HS-27A (cell line): Measurements from ENCODE around the gene PDCD1.
"Not testable (repeated sequence)": the region's sequence is repeated elsewhere in the genome, so short reads cannot be mapped to it uniquely, and the experiment has no call there.

Experiments used
- DNase-seq: peaks from one replicate; pipeline ENCODE4 v3.0.0-alpha.2; 2012; ENCODE audit warnings: low read depth, missing footprints

The PDCD1 gene

DNA sequence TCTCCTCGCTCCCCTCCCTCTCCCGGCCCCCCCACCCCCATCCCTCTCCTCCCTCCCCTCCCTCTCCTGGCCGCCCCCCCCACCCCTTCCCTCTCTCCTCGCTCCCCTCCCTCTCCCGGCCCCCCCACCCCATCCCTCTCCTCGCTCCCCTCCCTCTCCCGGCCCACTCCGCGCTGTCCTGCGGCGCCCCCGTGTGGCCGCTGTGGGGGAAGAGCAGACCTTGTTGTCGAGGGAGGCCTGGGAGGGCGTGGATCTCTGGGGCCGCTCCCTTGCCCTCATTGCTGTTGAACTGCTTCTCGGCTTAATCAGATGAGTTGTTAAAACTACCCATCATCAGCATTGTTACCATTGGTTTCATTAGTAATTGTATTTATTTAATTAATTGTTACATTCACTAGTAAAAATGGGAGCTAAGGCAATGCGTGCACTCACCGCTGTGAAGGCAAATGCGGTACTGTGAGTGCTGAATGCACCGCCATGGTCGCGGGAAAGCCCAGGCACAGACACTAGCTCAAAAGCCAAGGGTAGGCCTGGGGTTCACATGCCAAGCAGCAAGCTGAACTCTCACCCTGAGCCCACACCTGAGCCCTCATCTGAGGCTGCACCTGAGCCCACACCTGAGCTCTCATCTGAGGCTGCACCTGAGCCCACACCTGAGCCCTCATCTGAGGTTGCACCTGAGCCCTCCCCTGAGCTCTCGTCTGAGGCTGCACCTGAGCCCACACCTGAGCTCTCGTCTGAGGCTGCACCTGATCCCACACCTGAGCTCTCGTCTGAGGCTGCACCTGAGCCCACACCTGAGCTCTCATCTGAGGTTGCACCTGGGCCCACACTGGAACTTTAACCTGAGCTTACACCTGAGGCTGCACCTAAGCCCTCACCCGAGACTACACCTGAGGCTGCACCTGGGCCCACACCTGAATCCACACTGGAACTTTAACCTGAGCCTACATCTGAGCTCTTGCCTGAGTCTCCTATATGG is 19.6 kb upstream of the PDCD1 start:
- no peak for DNase-seq

DNA sequence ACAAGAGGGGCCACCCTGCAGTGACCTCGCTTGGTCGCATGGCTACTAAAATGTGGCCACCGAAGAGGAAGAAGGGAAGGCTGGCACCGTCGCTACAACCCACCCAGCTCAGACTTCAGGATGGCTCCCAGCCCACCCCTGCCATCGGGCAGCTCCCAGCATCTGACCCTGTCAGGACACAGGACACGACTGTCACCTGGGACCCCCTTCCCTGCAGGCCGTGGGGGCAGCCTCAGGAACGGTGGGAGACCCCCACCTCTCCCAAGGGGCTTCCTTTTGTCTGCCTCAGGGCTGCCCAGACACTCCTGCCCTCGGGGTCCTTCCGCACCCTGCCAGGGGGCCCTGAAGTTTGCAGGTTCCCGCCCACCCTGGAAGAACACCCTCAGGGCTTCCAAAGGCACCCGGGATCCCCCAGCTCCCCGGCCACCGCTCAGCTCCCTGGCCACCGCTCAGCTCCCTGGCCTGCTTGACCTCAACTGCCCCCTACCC is 18.5 kb upstream of the PDCD1 start:
- DNase-seq: no peak

DNA sequence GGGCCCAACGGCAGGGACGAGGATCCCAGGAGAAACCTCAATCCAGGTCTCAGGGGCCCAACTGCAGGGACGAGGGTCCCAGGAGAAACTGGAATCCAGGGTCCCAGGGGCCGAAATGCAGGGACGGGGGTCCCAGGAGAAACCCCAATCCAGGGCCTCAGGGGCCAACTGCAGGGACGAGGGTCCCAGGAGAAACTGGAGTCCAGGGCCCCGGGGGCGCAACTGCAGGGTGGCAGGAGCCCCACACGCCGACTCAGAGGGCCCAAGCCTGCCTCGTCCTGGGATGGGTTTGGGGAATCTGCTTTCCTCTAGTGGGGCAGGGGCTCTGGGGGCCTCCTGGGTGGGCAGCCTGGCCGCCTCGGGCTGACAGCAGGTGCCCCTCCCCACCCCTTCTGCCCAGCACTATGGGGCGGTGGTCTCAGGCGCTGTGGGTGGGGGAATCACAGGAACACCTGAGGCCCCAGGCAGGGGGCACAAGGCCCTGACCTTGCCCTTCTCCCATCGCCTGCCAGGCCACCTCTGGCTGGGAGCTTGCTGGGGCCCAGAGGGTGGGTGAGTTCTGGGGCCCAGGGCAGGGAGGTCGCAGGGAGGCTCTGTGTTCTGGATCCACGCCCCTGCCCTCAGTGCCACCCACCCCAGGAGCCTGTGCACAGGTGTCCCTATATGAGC is 18.0 kb upstream of the PDCD1 start:
- no peak for DNase-seq

DNA sequence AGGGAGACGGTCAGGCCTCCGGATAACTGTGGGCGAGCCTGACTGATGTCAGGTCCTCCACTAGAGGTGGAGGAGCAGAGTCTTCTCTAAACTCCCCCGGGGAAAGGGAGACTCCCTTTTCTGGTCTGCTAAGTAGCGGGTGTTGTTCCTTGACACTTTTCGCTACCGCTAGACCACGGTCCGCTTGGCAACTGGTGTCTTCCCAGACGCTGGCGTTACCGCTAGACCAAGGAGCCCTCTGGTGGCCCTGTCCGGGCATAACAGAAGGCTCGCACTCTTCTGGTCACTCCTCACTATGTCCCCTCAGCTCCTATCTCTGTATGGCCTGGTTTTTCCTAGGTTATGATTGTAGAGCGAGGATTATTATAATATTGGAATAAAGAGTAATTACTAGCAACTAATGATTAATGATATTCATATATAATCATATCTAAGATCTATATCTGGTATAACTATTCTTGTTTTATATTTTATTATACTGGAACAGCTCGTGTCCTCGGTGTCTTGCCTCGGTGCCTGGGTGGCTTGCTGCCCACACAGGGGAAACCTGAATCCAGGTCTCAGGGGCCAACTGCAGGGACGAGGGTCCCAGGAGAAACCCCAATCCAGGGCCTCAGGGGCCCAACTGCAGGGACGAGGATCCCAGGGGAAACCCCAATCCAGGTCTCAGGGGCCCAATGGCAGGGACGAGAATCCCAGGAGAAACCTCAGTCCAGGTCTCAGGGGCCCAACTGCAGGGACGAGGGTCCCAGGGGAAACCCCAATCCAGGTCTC is 17.2 kb upstream of the PDCD1 start:
- DNase-seq: not testable (repeated sequence)

DNA sequence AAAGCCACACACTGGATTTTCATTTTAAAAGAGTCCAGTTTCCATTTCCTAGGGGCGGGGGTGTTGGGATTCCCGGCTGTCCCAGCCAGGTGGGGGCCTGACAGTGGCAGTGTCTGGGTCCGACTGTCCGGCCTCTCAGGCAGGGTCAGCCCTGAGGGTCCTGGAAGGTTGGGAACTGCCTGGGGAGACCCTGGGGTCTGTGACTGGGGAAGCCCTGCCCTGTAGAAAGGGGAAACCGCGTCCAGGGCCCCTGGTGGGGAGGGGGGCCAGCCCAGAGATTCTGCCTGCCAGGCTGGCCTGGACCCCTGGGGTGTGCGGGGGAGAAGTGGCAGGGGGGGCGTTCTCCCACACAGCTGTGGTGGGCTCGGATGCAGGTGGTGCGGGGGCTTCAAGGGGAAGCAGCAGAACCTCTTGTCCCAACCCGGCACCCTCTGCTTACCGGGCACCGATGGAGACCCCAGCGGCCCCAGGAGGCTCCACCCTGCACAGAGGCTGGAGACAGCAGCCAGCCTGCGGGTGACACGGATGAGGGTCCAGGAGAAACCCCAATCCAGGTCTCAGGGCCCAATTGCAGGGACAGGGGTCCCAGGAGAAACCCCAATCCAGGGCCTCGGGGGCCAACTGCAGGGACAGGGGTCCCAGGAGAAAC is 15.7 kb upstream of the PDCD1 start:
- no peak for DNase-seq

DNA sequence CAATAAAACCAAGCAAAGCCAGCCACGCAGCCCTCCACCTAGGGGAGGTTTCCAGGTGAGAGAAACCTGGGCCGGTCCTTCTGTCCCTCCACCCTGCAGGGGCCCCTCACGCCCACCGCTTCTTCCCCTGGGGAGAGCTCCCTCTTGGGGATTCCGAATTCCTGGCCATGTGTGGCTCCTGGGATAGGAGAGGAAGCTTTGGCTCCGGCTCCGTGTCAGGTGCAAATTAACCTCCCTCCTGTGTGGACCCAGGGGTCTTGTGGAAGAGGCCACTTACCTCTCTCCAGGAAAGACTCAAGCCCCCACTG is 15.1 kb upstream of the PDCD1 start:
- no peak for DNase-seq

DNA sequence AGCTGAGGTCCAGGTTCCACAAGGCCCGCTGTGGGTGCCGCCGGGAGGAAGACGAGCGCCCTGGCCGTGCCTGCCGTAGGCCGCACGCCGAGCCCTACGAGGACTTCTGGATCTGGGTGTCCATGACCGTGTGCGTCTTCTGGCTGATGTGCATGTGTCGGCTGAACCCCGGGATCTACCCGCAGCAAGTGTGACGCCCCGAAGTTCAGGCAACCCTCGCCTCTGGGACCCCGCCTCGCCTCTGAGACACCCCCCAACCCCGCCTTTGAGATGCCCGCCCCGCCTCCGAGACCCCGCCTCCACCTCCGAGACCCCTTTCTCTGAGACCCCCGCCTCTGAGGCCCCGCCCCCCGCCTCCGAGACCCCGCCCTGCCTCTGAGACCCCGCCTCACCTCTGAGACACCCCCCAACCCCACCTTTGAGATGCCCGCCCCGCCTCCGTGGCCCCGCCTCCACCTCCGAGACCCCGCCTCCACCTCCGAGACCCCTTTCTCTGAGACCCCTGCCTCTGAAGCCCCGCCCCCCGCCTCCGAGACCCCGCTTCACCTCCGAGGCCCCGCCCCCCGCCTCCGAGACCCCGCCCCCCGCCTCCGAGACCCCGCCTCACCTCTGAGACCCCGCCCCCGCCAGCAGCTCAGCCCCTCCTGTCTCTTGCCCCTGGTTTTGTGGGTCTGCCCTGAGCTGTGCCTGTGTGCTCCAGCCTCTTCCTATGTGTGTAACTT is 14.5 kb upstream of the PDCD1 start:
- no peak for DNase-seq

DNA sequence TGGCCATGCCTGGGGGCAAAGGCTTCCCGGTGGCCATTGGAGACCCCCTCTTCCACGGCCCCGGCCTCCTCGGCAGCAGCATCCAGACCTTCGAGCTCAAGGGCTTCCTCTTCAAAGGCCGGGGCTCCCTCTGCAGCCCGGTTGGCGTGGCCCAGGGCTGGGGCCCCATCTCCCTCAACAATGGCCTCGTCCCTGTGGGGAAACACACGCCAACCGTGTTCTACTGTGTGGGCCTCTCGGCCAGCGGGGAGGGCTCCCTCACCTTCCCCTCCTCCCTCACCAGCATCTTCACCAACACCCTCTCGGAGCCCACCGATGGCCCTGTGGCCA is 13.6 kb upstream of the PDCD1 start:
- DNase-seq: no peak

DNA sequence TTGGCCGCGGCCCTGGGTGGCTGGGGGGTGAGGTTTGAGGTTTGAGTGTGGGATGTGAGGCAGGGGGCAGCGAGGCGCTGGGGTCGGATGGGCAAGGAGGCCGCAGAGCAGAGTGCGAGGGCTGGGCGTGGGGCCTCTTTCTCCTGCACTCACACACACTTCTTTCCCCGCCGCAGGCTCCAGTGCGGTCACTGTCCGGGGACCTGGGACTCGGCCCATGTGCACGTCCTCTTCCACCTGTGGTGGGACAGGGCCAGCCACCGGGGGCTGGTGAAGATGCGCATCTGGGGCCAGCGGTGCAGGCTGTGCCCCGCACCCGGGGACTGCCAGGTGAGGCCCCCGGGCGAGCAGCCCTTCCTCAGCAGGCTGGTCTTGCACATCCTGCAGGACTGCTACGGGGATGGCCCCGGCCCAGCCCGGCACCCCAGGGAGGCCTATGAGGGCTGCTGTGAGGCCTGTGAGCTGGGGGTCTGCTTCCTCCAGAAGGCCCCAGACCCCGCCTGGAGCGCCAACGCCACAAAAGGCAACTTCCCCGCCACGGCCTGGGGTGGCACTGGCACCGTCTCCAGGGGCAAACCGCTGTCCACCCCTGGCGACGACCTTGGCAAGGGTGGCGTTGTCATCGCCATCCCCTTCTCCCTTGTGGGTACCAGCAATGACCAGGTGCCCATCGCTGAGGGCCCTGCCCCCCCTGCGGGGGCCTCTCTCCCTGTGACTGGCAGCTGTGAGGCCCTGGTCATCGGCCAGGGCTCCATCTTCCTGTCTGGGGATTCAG is 13.0 kb upstream of the PDCD1 start:
- DNase-seq: no peak

DNA sequence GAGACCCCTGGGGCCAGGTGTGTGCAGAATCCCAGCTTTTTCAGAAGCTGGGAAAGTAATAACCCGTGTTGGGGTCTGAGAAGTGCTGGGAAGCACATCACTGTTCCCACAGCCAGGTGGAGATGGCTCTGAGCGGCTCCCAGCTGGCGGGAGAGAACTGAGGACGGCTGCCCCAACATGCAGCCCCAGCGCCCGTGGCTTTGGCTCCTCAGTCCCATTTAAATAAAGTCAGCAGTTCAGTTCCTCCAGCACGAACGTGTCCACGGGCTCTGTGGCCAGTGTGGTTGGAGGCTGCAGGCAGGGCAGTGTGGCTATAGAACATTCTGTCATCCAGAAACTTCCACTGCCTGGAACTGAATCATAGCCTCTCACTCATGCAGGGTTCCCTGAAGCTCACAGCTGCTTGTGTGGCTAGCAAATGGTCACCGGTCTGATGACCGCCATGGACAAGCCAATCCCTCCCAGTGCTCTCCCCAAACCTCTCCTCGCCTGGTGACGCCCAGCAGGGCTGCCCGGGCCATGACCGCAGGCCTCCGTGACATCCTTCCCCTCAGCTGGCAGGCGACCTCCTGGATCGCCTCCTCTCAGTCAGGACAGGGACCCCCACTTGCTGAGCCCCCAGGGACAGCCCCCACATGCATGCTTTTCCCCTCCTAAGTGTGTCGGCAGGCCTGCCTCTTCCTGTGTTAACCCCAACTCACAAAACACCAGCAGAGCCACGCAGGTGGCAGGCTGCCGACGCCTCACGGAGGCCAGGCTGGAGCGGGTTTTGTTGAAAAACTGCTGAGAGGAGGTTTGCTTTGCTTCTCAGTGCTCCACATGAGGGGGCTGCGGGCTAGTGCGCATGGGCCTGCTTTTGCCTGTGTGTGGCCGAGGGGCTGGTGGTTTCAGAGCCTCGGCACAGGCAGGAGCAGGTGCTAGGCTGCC is 12.2 kb upstream of the PDCD1 start:
- DNase-seq: no peak

DNA sequence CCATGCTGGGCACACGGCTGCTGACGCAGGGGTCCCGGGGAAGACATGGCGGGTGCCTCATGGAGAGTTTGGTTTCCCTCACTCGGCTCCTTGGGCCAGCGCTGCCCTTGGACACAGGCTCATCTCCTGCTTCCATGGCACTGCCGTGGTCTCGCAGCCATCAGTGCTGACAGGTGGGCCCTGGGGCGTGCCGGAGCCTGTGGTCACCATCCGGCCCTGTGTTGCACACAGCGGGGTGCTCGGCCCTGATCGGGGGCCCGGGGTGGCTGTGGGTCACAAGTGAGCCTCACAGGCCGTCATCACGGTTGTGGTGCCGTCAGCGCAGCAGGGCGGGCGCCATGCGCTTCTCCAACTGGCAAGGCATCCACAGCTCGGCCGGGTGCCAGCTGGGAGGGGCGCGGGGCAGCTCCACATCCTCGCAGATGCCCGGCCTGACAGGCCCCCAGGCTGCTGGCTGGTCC is 11.4 kb upstream of the PDCD1 start:
- no peak for DNase-seq

DNA sequence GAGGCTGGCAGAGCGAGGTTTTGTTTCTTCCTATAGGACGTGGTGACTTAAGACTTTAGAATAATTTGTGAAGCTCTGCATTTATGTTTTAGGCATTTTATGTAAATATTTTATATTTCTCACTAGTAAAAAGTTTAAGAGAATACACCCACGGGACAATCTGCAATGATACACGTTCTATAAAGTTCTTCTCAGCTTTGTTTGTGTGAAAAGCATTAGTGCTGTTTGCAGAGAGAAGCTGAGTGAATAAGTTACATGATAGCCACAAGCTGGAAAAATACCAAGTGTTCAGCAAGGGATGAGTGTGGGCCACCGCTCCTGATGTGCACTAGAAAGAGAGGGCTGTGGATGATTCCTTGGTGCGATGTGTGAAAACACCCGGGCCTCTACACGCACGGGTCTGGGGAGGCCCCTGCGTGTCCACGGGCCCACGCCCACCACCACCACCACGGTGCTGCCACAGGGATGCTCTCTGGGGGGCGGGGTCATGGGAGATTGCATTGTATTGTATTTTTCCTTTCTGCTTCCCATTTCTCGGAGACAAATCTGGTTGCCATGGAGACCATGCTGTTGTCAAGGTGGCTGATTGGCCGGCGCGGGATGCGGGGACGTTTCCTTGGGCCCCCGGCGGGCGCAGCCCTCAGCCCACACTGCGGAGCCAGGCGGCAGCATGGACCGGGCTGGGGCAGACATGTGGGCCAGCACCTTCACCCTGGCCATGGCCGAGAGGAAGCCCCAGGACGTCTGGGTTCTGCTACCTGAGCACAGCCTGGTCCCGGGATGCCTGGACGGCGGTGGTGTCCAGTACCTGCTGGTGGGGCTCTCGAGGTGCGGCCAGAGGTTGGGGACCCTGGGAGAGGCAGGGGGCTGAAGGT is 10.6 kb upstream of the PDCD1 start, which contains the start of gene RTP5:
Gene RTP5 (plus strand): TSS at position 643 of the 875 bp plus-strand sequence. CDS start 28 bp downstream, at position 671.
- no peak for DNase-seq

DNA sequence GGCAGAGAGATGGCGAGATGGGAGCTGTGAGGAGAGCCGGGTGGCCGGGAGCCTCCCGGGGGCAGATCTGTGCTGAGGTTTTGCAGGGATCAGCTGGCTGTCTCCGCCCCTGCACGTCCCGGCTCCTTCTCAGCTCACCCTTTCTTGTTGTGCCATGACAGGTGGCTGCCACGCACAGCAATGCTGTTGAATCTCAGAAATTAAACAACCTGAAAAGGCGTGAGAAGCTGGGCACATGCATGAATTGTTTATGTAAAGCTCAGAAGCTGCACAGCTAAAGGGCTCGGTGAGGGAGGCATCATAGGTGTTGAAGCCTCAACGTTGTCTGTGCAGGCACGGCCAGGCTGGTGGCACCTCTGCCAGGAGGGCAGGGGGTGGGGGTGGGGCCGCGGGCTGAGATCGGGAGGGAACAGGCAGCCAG is 10.0 kb upstream of the PDCD1 start:
- no peak for DNase-seq

DNA sequence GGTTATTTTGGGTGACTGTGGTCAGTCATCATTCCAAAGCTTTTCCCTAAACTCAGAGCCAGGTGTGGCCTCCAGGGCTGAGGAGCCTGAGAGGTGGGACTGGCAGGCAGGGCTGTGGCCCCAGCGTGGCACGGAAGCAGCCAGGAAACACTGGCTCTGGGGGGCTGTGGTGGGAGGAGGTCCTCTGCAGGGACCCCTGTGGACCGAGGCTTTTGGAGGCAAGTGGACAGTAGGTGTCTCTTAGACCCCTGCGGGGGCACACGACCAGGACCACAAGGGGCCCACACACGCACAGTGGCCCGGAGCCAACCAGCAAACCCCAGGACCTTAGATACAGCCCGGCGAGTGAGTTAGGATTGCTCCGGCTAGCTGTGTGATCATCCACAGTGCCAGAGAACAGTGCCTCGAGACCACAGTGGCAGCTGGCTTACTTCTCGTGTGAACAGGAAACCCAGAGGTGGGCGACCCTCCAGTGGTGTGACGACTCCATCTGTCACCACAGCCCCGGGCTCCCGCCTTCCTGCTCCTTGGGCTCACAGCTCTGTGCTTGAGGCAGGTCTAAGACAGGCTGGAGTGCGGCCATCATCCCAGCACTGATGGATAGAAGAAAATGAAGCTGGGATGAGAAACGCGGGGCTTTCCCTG is 9.2 kb upstream of the PDCD1 start:
- DNase-seq: no peak

DNA sequence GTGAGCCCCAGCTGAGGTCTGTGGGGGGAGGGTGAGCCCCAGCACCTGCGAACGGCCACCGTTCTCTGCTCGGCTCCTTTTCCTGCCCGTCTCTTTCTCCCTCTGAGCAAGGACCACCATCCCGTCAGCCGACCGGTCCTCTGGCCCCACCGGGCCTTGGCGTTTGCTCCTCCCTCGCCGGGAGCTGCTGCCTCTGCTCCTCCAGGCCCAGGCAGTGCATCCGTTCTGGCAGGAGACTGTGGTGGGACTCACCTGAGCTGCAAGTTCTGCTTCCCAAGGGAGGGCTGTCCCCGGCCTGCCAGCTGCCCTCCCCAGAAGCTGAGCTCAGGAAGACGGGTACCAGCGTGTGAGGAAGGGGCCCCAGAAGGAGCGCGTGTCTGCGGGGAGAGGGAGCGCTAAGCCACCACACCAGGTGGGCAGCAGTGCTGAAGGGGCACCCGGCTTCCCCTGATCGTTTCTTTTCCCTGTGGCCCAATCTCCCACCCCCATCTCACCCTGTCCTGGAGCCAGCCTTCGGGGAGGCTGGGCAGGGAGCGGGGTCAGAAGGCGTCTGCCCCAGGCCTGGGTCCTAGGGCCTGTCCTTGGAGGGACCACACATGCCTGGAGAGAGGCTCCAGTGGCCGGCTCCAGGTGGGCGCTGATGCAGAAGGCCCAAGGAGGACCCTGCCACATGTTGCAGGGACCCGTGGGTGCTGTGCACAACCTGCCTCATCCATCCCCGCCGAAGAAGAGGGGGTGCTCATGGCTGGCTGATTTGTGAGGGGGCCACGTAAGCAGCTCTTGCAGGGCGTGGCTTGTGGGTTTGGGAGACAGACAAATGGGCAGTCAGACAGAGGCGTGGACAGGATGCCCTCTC is 8.3 kb upstream of the PDCD1 start:
- DNase-seq: no peak

DNA sequence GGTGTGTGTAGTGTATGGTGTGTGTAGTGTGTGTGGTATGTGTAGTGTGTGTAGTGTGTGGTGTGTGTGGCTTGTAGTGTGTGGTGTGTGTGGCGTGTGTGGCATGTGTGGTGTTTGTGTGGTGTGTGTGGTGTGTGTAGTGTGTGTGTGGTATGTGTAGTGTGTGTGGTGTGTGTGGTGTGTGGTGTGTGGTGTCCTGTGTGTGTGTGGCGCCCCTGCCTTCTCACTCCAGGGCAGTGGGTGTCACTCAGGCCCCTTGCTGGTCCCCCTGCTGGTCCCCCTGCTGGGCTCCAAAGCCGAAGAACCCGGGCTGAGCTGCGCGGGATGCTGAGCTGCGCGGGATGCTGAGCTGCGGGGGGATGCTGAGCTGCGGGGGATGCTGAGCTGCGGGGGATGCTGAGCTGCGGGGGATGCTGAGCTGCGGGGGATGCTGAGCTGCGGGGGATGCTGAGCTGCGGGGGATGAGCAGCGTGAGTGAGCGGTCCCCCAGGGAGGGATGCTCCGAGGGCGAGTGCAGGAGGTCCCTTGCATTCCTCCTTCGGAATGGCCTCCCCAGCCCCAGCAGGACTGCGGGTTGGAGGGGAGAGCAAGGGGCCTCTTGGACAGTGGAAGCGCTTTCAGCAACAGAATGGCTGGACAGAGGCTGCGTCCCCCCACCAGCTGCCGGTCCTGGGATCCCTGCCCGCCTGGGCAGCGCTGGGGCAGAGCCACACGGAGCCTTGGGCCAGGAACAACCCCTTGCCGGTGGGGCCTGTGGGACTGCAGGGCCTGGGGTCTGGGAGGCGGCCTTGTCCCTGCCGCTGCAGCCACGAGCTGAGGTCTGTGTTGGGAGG is 7.5 kb upstream of the PDCD1 start:
- DNase-seq: no peak
